Sciatic nerve (tissue), 2 donors: Measurements from ENCODE around the gene CBX1. TPM values are rescaled to one million over a fixed set of nuclear protein-coding genes. Genes with fewer than 3 reads are reported as not detected.
"Not testable (repeated sequence)": the region's sequence is repeated elsewhere in the genome, so short reads cannot be mapped to it uniquely, and the experiment has no call there.

Experiments
- ATAC-seq: fragments of 200-7000 bp; cut with Tn5 transposase; one replicate; pipeline ENCODE4 v1.9.1; 2020; ENCODE audit warnings: mild to moderate bottlenecking, moderate library complexity
- DNase-seq: peaks from one replicate; pipeline ENCODE4 v3.0.0-alpha.2; 2020; ENCODE audit warnings: low spot score
- intact Hi-C: fragments of 100-400 bp; cut with DNase I; formaldehyde crosslinking; loops from one replicate; pipeline ENCODE4 v1.14.2; 2022
- total RNA-seq: library from RNA; stranded (reverse); fragmentation: NEBNext Ultra II Directional; extraction: Animal tissue kit (Norgen Biotek cat#: 25700); gene quantifications from one replicate; pipeline ENCODE4 v1.2.1, GENCODE V29; 2021
- donor health status: DM: no; HTN: no; CAD: no.
- donor health status: DM: no; HTN: no; CAD: no.

The CBX1 gene
- total RNA-seq, 1 donor from 2014 or later: 53.0 TPM

DNA sequence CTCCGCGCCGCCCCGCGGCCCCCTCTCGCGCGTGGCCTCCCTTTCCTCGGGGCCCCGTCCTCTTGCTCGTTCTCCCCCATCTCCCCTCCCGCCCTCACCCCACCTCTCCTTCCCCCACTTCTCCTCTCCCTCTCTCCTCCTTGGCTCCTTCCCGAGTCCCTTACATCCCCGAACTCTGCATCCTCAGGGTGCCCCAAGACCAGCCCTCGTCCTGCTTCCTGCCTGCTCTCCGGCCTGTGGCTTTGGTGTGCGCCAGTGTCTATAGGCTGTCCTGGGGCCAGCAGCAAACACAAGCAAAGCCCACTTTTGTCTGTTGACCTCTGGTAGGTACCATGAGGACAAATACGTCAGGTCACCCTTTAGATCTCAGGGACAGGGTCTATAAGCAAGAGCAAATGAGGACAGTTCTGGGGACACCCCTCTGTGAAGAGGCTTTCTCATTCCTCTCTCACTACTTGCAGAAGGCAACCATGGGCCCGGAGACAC lies 63.4 kb downstream of the CBX1 start:
- intact Hi-C loops: no loop called here
- ATAC-seq (peak; percentile 12), DNase-seq (no peak)

DNA sequence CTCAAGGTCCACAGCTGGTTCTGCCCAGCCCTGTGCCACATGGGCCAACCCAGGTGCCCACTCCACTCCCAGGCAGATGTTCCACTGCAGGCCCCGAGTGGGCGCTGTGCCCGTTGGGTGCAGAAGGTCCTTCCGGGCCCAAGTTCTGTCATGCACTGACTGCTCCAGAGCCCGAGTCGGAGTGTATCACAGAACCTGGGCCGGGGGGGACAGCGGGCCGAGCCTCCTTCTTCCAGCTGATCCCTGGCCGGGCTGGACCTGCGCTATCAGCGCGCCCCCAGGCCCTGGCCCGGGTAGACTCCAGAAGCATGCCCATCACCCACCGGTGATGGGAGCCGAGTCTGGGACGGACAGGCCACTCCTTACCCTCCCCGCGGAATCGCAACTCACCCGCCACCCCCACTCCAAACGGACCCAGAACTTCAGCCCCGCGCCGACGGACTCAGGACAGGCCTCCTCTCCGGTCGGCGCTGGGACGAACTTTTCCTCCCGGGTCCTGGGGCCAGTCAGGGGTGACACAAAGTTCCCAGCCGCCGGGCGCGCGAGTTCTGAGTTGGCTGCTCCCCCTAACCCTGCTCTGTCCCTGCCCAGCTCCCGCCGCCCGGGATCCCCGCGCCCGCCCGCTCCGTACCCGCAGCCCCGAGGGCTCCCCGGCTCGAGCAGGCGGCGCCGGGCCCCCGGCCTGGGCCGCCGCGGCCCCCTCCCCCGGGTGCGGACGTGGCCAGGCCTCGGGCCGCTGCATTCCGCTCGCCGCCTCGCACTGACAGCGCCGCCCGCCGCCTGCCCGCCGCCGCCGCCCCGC lies 64.0 kb downstream of the CBX1 start, which contains the start of gene COPZ2:
TSS of gene COPZ2 (minus strand) at position 762 of the 802 bp plus-strand sequence. CDS start at position 742, 20 bp downstream.
- DNase-seq: peak; percentile 78
- peak; percentile 84 for ATAC-seq
- intact Hi-C loops: no loop called here

DNA sequence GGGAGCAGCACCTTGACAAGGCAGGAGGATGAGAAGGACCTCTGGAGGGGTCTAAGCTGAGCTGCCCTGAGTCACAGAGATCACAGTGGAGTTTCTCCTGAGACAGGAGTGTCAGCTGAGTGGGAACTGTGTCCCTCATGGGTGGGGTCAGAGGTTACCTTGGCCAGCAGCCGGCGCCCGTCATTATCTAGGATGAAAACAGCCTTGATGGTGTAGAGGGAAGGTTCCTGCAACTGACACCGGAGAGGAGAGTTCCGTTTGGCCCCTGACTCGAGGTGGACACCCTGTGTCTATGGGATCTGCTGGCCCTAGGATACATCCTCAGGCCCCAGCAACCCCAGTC lies 64.6 kb downstream of the CBX1 start:
- no peak for DNase-seq
- peak; percentile 43 for ATAC-seq
- intact Hi-C loops: no loop called here

DNA sequence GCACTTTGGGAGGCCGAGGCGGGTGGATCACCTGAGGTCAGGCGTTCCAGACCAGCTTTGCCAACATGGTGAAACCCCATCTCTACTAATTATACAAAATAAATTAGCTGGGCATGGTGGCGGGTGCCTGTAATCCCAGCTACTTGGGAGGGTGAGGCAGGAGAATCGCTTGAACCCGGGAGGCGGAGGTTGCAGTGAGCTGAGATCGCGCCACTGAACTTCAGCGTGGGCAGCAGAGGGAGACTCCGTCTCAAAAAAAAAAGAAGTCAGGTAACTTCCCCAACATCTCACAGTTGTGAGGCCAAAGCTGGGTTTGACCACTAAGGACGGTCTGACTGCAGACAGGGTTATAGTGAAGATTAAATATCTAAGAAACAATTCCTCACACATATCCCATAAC lies 66.5 kb downstream of the CBX1 start:
- intact Hi-C loops, DNase-seq, ATAC-seq: not testable (repeated sequence)

DNA sequence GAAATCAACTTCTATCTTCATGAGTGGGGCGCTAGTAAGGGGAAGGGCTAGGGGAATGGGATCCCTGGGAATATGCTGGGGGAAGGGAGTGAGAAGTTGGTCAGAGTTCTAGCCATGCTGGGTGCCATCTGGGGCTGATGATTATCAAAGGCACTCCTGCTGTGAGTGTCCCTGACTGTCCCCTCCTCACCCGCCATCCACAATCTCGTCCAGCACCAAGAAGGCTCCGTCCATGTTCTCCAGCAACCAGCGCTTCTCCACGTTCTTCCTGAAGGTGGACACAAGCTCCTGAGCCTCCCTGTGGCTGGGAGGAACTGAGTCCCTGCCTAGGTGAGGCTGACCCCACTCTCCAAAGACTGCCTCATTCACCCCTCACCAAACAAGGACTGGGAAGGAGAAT lies 69.3 kb downstream of the CBX1 start:
- ATAC-seq (no peak), DNase-seq (no peak)
- intact Hi-C loops: no loop called here

DNA sequence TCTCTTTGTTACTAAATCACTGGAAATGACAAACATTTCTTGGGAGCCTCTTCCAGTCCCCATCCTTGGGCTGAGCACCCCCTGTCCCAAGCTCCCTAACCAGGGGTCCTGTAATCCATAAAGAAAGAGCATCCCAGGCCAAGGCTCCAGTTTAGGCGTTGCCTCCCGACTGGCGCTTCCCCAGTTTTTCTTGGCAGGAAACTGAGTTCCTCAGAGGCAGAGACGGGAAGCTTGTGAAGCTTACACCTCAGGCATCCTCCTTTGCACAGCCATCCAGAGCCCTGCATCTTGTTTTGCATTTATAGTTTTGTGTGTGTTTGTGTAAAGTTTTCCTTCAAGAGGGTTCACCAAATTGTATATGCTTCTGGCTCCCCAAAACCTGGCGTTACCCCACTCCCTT lies 70.7 kb downstream of the CBX1 start:
- intact Hi-C loops: no loop called here
- no peak for DNase-seq
- ATAC-seq: no peak

DNA sequence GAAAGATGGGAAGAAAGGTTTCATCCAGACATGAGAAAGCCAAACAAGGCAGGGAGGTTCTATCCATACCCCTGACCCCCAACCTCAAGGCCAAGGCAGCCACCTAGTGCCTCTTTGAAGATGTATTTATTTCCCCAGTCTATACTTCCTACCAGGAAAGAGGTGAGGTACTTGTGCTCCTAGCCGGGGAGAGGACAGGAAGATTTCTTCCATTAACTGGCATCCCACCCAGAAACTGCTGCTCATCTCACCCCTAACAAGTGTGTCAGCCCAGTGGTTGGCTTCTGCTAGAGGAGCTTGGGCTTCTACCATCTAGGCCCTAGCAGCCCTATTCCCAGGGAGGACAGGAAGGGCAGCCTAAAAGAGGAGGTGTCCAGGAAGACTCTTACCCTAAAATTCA lies 72.5 kb downstream of the CBX1 start:
- intact Hi-C loops: no loop called here
- DNase-seq (no peak), ATAC-seq (no peak)

DNA sequence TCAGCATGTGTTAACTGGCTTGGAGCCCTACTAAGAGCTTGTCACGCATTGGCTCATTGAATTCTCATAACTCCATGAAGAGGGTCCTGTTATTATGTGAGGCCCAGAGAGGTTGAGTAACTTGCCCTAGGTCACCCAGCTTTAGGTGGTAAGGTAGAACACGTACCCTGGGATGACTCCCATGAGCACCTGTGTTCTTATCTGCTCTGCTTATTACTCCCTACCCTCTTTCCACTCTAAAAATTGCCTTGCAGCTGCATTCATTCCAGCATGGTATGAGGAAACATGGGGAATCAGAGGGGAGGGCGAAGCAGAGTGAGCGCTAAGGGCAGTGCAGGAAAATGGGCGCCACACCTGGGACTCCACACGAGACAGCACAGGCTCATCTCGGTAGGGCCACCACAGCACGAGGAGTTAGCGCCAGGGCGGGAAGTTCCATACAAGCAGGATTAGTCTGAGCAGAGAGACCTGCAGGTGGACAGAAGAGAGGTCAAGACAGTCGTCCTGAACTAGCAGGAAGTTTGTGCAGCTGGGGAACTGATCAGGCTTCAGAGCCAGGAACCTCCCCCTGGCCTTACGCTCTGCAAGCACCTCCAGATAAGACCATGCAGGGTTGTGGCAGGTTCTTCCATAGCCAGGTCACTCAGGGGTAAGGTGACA lies 73.8 kb downstream of the CBX1 start:
- ATAC-seq (no peak), DNase-seq (no peak)
- intact Hi-C loops: no loop called here

DNA sequence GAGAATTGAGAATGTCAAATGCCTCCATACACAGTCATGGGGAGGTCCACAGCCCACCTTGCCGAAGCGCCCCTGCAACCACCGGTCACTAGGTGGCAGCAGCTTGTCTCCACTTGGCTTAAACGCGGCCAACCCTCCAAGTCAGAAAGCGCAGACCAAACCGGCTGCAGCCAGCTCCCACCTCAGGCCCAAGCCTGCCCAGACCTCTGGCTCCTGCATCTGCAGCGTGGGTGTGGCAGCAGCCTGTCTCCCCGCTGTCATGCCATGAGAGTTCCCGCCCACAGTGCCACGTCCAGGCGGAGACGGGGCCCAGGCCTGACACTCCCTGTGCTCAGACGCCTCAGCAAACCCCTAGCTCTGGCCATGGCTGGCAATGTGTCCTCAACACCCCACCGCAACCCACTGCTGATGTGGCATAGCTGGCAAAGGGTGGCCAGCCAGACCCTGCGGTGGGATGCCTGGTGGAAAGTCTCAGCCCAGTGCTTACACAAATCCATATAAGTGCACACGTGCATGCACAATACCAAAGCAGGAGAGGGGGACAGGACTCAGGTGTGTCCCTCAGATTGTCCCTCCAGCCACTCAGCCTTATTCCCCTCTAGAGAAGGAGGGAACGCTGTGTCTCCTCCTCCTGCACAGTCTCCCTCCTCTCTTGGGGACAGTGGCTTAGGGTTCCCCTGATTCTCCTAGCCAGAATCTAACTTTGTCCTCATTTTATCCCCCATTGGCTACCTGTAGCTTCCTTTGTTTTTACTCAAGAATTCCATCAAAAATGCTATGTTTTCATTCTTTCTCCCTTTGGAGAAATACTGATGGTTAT lies 74.6 kb downstream of the CBX1 start:
- ATAC-seq: peak; percentile 77
- DNase-seq: peak; percentile 92
- intact Hi-C loops: no loop called here

DNA sequence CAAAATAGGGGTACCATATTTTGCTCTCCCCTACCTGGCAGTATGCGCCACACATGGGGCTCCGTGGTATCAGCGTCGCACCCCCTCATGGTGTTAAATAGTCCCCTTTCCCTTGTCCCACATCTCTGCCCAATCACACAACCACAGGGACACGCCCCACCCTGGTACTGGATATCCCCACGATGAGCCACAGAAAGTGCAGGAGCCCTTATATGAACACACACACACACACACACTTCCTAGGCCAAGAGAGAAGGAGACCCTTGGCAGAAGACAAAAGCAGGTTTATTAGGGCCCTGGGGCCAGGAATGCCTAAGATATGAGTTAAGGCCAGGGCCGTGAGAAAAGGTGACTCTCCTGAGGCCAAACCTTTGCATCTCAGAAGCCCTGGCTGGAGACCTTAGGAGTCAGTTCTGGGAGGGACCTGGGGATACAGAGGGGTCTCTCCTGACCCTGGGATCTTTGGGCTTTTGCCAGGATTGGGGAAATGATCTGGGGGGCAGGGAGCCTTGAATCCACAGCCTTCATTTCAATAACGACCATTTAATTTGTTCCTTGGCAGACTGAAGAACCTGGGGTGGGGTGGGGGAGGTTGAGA lies 75.3 kb downstream of the CBX1 start:
- DNase-seq (peak; percentile 69), ATAC-seq (peak; percentile 0)
- intact Hi-C loops: loop anchor here (2.0 kb wide), 2 partner anchors 47 to 105 kb away; no protein-coding TSS in a partner anchor

DNA sequence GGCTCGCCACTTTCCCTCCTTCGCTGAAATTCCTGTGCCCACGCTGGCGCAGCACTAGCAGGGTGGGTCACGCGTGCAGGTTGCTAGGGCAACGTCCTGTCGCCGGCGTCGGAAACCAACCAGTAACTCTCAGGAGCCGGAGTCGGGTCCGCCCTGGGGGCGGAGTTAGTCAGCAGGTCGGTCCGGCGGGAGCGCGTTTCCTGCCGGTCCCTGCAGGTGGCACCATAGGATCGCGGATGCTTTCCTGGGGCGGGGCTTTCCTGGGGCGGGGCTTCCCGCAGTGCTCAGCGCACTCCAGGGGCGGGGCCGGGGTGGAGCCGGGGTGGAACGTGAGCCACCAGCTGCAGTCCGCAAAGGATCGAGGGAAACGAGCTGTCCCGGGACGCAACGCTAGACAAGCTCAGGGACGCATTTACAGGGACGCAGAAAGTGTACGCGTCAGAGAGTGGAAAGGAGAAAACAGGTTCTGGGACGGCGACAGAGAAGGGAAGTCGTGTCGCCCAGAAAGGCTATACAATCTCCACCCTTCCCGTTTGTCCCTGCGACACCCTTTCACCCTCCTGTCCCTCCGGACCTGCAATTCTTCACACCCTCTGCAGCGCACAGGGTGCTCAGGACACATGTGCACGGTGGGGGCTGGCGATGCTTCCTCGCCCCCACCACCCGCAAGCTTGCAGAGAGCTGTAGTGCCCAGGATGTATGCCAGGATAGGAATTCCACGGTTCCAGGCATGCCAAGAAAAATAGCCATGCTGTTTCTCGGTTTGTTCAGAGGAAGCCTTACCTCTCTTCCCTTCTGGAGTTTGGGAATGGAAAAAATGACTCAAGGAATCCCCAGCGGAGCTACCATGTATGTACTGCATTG lies 76.0 kb downstream of the CBX1 start:
- peak; percentile 99 for DNase-seq
- intact Hi-C loops: loop anchor here (2.0 kb wide), 2 partner anchors 48 to 106 kb away; no protein-coding TSS in a partner anchor
- peak; percentile 93 for ATAC-seq

DNA sequence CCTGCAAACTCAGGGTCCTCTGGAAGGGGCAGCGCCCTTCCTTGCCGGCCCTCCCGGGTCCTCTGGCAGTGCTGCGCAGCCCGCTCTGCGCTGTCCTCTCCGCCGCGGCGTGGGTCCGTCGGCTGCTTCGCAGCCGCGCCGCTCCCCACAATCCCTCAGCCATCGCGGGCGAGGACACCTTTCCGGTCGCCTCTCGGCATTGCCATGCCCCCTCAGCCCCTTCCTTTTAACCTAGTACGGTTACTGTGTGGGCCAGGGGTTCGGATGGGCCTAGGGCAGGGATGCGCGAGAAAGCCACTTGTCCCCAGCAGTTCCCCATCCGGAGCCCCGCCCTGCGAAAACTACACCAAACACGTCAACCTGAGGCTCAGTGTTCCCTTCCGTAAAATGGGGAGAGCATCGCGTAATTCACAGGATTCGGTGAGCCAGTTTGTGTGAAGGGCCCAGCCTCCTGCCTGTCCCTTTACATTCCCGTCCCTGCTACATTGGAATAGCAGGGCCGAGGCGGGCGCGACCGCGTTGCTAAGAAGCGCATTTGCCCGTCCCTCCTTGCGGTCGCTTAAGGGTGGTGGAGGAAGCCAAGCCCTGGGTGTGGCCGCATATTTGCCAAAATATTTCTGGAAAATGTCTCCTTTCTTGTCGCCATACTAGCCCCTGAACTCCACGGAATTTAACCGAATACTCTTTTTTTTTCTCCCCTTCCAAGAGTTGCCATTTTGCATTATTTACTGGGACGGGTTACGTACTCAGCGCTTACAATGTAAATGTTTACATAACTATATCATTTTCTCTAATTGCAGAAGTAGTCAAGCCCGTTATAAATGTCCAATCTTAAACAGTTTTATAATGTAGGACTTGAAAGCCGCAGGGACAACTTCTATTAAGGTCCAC lies 76.9 kb downstream of the CBX1 start:
- intact Hi-C loops: loop anchor here (2.0 kb wide), 2 partner anchors 48 to 106 kb away; no protein-coding TSS in a partner anchor

DNA sequence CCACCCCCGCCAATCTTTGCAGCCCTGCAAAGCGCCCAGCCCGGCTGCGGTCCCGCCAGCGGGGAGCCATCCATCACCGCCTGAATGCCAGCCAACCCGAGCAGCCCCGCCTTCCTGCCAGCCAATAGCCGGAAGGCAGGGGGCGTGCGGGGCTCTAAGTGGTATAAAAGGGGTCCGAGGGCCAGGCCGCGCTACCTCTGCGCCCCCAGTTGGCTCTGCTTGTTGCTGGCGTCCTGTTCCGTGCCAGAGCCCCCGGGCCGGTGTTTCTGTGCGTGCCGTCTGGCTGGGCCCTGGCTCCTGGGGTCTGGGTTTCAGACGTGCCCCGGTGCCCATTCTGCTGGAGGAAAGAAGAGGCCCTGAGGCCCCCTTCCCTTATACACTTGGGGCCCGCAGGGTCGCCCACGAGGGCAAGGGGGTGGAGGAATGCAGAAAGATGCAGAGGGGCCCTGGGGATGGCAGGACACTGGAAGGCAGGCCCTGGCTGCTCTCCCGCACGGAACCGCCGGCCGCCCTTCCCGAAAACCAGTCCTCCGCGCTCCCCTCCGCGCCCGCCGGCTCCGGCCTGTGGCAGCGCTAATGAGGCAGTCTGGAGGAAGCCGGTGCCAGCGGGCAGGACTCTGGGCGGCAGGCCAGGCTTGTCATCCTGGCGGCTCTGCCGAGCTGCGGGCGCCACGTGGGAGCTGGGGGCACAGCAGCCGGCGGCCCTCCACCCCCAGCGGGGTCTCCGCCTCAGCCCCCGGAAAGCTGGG lies 77.7 kb downstream of the CBX1 start:
- peak; percentile 89 for DNase-seq
- intact Hi-C loops: loop anchor here (2.0 kb wide), 2 partner anchors 49 to 107 kb away; no protein-coding TSS in a partner anchor
- ATAC-seq: peak; percentile 14

More for the DNA sequence above, 76.9 kb downstream of the CBX1 start:
- peak; percentile 80 for DNase-seq
- peak; percentile 11 for ATAC-seq

DNA sequence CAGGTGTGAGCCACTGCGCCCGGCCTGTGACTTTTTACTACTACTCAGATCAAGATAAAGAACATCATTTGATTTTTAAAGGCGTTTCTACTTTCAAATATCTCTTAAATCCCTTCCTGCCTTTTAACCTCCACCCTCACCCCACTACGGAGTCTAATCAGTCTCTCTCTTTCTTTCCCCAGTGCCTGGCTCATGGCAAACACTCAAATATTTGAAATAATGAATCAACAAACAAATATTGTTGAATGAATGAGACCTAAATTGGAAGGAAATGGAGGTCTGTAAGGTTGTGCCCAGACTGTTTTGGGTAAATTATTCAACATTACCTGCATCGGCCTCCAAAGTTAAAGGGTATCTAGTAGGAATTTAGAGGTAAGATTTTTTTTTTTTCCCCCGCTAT lies 78.4 kb downstream of the CBX1 start:
- ATAC-seq: no peak
- DNase-seq: no peak
- intact Hi-C loops: no loop called here

DNA sequence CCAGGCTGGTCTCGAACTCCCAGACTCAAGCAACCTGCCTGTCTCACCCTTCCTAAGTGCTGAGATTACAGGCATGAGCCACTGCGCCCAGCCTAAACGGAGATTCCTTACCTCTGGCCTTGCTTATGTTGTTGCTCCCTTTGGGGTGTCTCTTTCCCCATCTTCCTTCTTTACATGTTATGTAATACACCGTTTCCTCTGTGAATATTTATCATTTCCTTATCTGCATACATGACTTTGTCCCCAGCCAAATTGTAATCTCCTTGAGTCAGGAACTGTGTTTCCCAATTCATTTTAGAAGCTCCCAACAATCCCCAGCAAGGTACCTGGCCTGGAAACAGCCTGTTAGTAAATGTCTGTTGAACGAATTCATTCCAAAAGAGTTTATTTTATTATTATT lies 79.3 kb downstream of the CBX1 start:
- DNase-seq (no peak), ATAC-seq (no peak)
- intact Hi-C loops: no loop called here
